ENCODE data around the gene DNAJC24.

- TF ChIP-seq CTCF (IDR thresholded peaks at IDR 0.05): no peak
- TF ChIP-seq POLR2AphosphoS5 (IDR thresholded peaks at IDR 0.05; ENCODE audit: insufficient read depth in 1 of 2, low read depth in 1 of 2): no peak
Observed at GRCh38 chr11:31387379-31387778, 17.7 kb downstream of the DNAJC24 start.
